OCI-LY3 (cell line): ENCODE data around the gene KIF17.

Source experiments
- H2AFZ ChIP-seq: fragments of 200-600, 300-600 bp; shearing (Covaris generic); 2 replicates; pipeline ENCODE4 v1.6.0; 2014; ENCODE audit warnings: antibody characterized with exemption, low read depth, low read length
- H3K27ac ChIP-seq: fragments of 200-600, 300-600 bp; sonication (generic); 2 replicates; pipeline ENCODE4 v1.5.1; 2014; ENCODE audit warnings: mild to moderate bottlenecking, low read length, moderate library complexity, mixed read lengths
- H3K27me3 ChIP-seq: fragments of 200-600, 300-600 bp; sonication (generic); 2 replicates; pipeline ENCODE4 v1.6.1; 2014; ENCODE audit warnings: low read depth, low read length, mixed read lengths
- H3K36me3 ChIP-seq: fragments of 200-600, 300-600 bp; sonication (generic); replicated peaks from 2 replicates; pipeline ENCODE3; 2014; ENCODE audit warnings: low read depth, low read length, mixed read lengths
- H3K4me1 ChIP-seq: fragments of 300-600, 200-600 bp; sonication (generic); 2 replicates; pipeline ENCODE4 v1.6.1; 2014; ENCODE audit warnings: low read length, mixed read lengths
- H3K4me2 ChIP-seq: fragments of 200-600, 300-600 bp; sonication (generic); 2 replicates; pipeline ENCODE4 v1.6.1; 2014; ENCODE audit warnings: low read length, mixed read lengths
- H3K4me3 ChIP-seq: fragments of 300-600, 200-600 bp; sonication (generic); 2 replicates; pipeline ENCODE4 v1.5.1; 2014; ENCODE audit warnings: antibody characterized with exemption, mild to moderate bottlenecking, low read length, moderate library complexity
- H3K79me2 ChIP-seq: fragments of 300-600, 200-600 bp; shearing (Covaris generic); 2 replicates; pipeline ENCODE4 v1.6.1; 2014; ENCODE audit warnings: mild to moderate bottlenecking, low read length, mixed read lengths
- H3K9ac ChIP-seq: fragments of 300-600, 200-600 bp; shearing (Covaris generic); 2 replicates; pipeline ENCODE4 v1.6.0; 2014; ENCODE audit warnings: mild to moderate bottlenecking, low read length, moderate library complexity
- H3K9me3 ChIP-seq: fragments of 200-600, 300-600 bp; shearing (Covaris generic); 2 replicates; pipeline ENCODE4 v1.6.1; 2014; ENCODE audit warnings: low read length, mixed read lengths; ENCODE audit not compliant: insufficient read depth
- H4K20me1 ChIP-seq: fragments of 200-600, 300-600 bp; sonication (generic); 2 replicates; pipeline ENCODE4 v1.6.1; 2016; ENCODE audit warnings: low read length, mixed read lengths; ENCODE audit not compliant: insufficient read depth
- CTCF ChIP-seq: fragments of 200-600, 300-600 bp; sonication (generic); IDR thresholded peaks from 2 replicates; pipeline ENCODE4 v1.5.1; 2014; ENCODE audit warnings: antibody characterized with exemption, low read length, low read depth
- EZH2phosphoT487 ChIP-seq: fragments of 200-600 bp; shearing (Covaris generic); IDR thresholded peaks from 2 replicates; pipeline ENCODE4 v1.6.1; 2018; ENCODE audit warnings: antibody characterized with exemption, mixed run types, low read depth

KIF17 gene

GRCh38 chr1:20657024-20657423 is 60.8 kb downstream of the KIF17 start:
- H3K36me3 ChIP-seq = peaks cover 42% of the 10 kb centered on the region
- no peaks in the 10 kb centered on the region for H3K27me3 ChIP-seq
- H3K79me2 ChIP-seq = peaks cover 45% of the 10 kb centered on the region
- H3K27ac ChIP-seq = no peak overlapping the region
- H3K9ac ChIP-seq = no peak overlapping the region
- H2AFZ ChIP-seq = no peak overlapping the region
- H4K20me1 ChIP-seq = no peaks in the 10 kb centered on the region
- no peak overlapping the region for H3K4me3 ChIP-seq
- H3K9me3 ChIP-seq = no peaks in the 10 kb centered on the region
- no peak overlapping the region for H3K4me2 ChIP-seq
- peaks cover 11% of the 10 kb centered on the region; the same call in 1 of the 2 replicates for H3K4me1 ChIP-seq
- no peak for TF ChIP-seq CTCF
- TF ChIP-seq EZH2phosphoT487 = no peak

DNA sequence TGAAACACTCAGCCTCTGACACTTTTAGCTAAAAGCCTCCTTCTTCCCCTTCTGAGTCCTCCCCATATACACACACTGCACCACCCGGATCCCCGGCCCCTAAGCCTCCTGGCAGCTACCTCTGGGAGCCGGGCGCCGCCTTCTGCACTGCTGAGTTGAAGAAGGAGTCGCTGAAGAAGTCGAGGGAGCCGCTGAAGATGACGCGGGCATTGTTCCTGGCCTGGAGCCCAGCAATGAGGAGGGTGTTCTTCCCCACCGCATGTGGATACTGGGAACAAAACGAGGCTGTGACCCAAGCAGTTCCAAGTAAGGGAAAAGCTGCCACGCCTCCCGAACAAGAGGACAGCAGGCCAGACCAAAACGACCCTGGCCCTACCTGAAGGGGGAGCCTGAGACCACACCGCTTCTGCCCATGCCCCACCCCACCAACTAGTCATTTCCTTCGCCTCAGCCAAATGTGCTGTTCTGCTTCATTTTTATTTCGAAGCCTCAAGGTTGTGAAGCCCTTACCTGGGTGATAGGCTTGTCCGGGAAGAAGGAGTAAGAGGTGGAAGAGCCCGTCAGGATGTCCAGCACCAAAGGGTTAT is 63.6 kb downstream of the KIF17 start:
- Histone ChIP-seq H3K9me3 (no peaks in the 10 kb centered on the region), H2AFZ (no peak overlapping the region), H3K9ac (no peak overlapping the region), H4K20me1 (no peaks in the 10 kb centered on the region), H3K4me1 (no peaks in the 10 kb centered on the region), H3K36me3 (peaks cover 44% of the 10 kb centered on the region), H3K79me2 (peaks cover 25% of the 10 kb centered on the region), H3K4me3 (no peak overlapping the region), H3K27ac (no peak overlapping the region), H3K4me2 (no peak overlapping the region), H3K27me3 (no peaks in the 10 kb centered on the region)
- TF ChIP-seq CTCF (no peak), EZH2phosphoT487 (no peak)

DNA sequence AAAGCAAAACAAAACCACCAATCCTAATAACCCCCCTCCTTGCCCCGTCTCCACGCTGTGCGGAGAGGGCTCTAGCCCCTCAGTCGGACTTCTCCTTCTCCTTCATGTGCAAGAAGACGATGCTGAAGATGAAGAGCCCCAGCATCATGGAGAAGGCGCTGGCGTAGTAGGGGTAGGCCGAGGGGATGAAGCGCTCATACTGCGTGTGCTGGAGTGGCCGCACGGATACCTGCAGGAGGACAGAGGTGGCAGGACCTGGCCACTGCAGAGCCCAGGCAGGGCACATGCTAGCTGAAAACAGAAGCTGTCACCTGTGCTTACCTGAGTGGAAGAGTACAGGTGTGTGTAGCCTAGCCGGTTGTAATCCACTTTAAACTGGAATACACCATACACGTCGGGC is 65.5 kb downstream of the KIF17 start:
- H3K79me2 ChIP-seq = peaks cover 6% of the 10 kb centered on the region

DNA sequence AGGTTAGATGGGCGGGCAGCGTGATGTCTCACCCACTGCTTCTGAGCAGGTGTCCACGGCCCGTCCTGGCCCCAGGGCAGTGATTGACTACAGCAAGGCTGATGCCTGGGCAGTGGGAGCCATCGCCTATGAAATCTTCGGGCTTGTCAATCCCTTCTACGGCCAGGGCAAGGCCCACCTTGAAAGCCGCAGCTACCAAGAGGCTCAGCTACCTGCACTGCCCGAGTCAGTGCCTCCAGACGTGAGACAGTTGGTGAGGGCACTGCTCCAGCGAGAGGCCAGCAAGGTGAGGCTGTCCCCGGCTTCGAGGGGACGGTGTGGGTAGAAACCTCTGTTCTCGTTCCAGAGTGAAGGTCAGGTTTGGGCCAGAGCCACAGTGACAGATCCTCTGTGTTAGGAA is 68.9 kb downstream of the KIF17 start:
- Histone ChIP-seq H3K27me3 (no peaks in the 10 kb centered on the region), H2AFZ (no peak overlapping the region), H3K36me3 (peaks cover 20% of the 10 kb centered on the region), H3K9me3 (no peaks in the 10 kb centered on the region), H3K27ac (no peak overlapping the region), H3K79me2 (no peaks in the 10 kb centered on the region), H3K4me3 (no peak overlapping the region), H3K4me1 (no peaks in the 10 kb centered on the region), H3K9ac (no peak overlapping the region), H4K20me1 (no peaks in the 10 kb centered on the region), H3K4me2 (no peak overlapping the region)
- TF ChIP-seq CTCF (no peak), EZH2phosphoT487 (no peak)

More for the DNA sequence above, 65.5 kb downstream of the KIF17 start:
- Histone ChIP-seq H3K4me2 (no peak overlapping the region), H3K27ac (no peak overlapping the region), H3K9ac (no peak overlapping the region), H3K27me3 (no peaks in the 10 kb centered on the region), H4K20me1 (no peaks in the 10 kb centered on the region), H3K4me3 (no peak overlapping the region), H3K9me3 (no peaks in the 10 kb centered on the region), H3K4me1 (no peaks in the 10 kb centered on the region), H2AFZ (no peak overlapping the region), H3K36me3 (peaks cover 35% of the 10 kb centered on the region)
- TF ChIP-seq CTCF = no peak
- no peak for TF ChIP-seq EZH2phosphoT487
